CD14-positive monocyte (primary cell): ENCODE measurements around the gene ADAMTS8. TPM values are rescaled to one million over a fixed set of nuclear protein-coding genes. Genes with fewer than 3 reads are reported as not detected.
A peak's percentile ranks its signal among the peaks of the same experiment; 100 is the strongest.

Source experiments
- DNase-seq, 3 donors: peaks; one replicate each; pipeline ENCODE4 v3.0.0-alpha.2; 2011 to 2022
- H2AFZ ChIP-seq: 2 replicates; pipeline ENCODE4 v1.6.0; 2012; ENCODE audit warnings: mild to moderate bottlenecking, low read depth, low read length, inconsistent platforms; ENCODE audit not compliant: insufficient read depth, poor library complexity, severe bottlenecking
- H3K27ac ChIP-seq, 2 donors: 1 replicate in 1 of 2; 2 replicates in 1 of 2; pipeline ENCODE4 v1.5.1; 2012 to 2013; ENCODE audit warnings: low read length in 2 of 2, control low read depth in 1 of 2, inconsistent platforms in 1 of 2, low read depth in 1 of 2, mild to moderate bottlenecking in 1 of 2
- H3K27me3 ChIP-seq, 2 donors: one replicate each; pipeline versions ENCODE4 v1.6.0 to v1.6.1; 2011 to 2013; ENCODE audit warnings: low read length in 2 of 2; ENCODE audit not compliant: control insufficient read depth in 2 of 2, insufficient read depth in 2 of 2
- H3K36me3 ChIP-seq, 2 donors: replicated peaks in 1 of 2; 1 replicate in 1 of 2; 2 replicates in 1 of 2; pipeline versions ENCODE4 v1.5.1 to v1.6.1; 2012 to 2013; ENCODE audit warnings: low read length in 2 of 2, control low read depth in 1 of 2, inconsistent platforms in 1 of 2, mild to moderate bottlenecking in 1 of 2; ENCODE audit not compliant: insufficient read depth in 2 of 2, control insufficient read depth in 1 of 2
- H3K4me1 ChIP-seq, 2 donors: 1 replicate in 1 of 2; 2 replicates in 1 of 2; pipeline versions ENCODE4 v1.5.1 to v1.6.1; 2012 to 2013; ENCODE audit warnings: low read length in 2 of 2, control low read depth in 1 of 2, inconsistent platforms in 1 of 2, mild to moderate bottlenecking in 1 of 2, moderate library complexity in 1 of 2; ENCODE audit not compliant: insufficient read depth in 2 of 2, control insufficient read depth in 1 of 2
- H3K4me2 ChIP-seq: replicated peaks from 2 replicates; pipeline ENCODE3; 2012; ENCODE audit warnings: low read length, moderate library complexity, mild to moderate bottlenecking; ENCODE audit not compliant: poor library complexity, severe bottlenecking; ENCODE audit errors: extremely low read depth
- H3K4me3 ChIP-seq, 3 experiments: fragments of 200-600 bp in 1 of 3; sonication (generic) in 1 of 3; replicated peaks in 1 of 3; 1 replicate in 2 of 3; 2 replicates in 1 of 3; pipeline ENCODE4 v1.5.1; 2011 to 2013; ENCODE audit warnings: low read length in 3 of 3, mild to moderate bottlenecking in 3 of 3, control low read depth in 2 of 3, low read depth in 2 of 3, inconsistent platforms in 1 of 3, moderate library complexity in 1 of 3
- H3K79me2 ChIP-seq: 2 replicates; pipeline ENCODE4 v1.6.0; 2012; ENCODE audit warnings: mild to moderate bottlenecking, control low read depth, inconsistent platforms, low read length, moderate library complexity; ENCODE audit not compliant: insufficient read depth
- H3K9ac ChIP-seq: 2 replicates; pipeline ENCODE4 v1.6.0; 2017; ENCODE audit warnings: low read length, mild to moderate bottlenecking; ENCODE audit not compliant: insufficient read depth, poor library complexity, severe bottlenecking
- H3K9me3 ChIP-seq, 2 donors: replicated peaks in 1 of 2; 1 replicate in 1 of 2; 2 replicates in 1 of 2; pipeline versions ENCODE4 v1.5.1 to v1.6.1; 2012 to 2013; ENCODE audit warnings: low read length in 2 of 2, control low read depth in 1 of 2; ENCODE audit not compliant: control insufficient read depth in 1 of 2, insufficient read depth in 1 of 2
- H4K20me1 ChIP-seq: 2 replicates; pipeline ENCODE4 v1.6.0; 2012; ENCODE audit warnings: mild to moderate bottlenecking, low read length, control low read depth, moderate library complexity; ENCODE audit not compliant: insufficient read depth
- H3K27ac Mint-ChIP-seq, 7 donors: one replicate each; pipeline ENCODE4 v1.8.0; 2020; ENCODE audit warnings: mild to moderate bottlenecking in 7 of 7, mixed read lengths in 7 of 7, moderate library complexity in 6 of 7, inconsistent platforms in 2 of 7
- H3K27me3 Mint-ChIP-seq, 3 donors: one replicate each; pipeline ENCODE4 v1.8.0; 2021 to 2022; ENCODE audit warnings: low read depth in 3 of 3, mild to moderate bottlenecking in 3 of 3, mixed read lengths in 3 of 3, moderate library complexity in 3 of 3, inconsistent platforms in 1 of 3
- H3K36me3 Mint-ChIP-seq, 2 donors: one replicate each; pipeline ENCODE4 v1.8.0; 2020; ENCODE audit warnings: mixed read lengths in 2 of 2, inconsistent platforms in 1 of 2, mild to moderate bottlenecking in 1 of 2
- H3K4me1 Mint-ChIP-seq: one replicate; pipeline ENCODE4 v1.8.0; 2020; ENCODE audit warnings: mild to moderate bottlenecking, mixed read lengths
- H3K4me3 Mint-ChIP-seq, 2 donors: one replicate each; pipeline ENCODE4 v1.8.0; 2020; ENCODE audit warnings: mild to moderate bottlenecking in 2 of 2, mixed read lengths in 2 of 2, moderate library complexity in 1 of 2
- H3K9me3 Mint-ChIP-seq, 7 donors: one replicate each; pipeline ENCODE4 v1.8.0; 2020 to 2022; ENCODE audit warnings: mixed read lengths in 7 of 7, mild to moderate bottlenecking in 6 of 7, moderate library complexity in 6 of 7, inconsistent platforms in 2 of 7
- WGBS: methylation state at CpG from one replicate; pipeline ENCODE4 v1.1.5; 2013; ENCODE audit warnings: missing lambda C conversion rate; ENCODE audit not compliant: insufficient coverage; 5-methylcytosine and 5-hydroxymethylcytosine counted together
- intact Hi-C, 2 donors: fragments of 100-400 bp; cut with micrococcal nuclease; formaldehyde crosslinking; loops; one replicate each; pipeline versions ENCODE4 v1.15.0 to v1.15.1; 2023
- polyA plus RNA-seq, 3 donors: library from polyadenylated mRNA; depleted of rRNA in 1 of 3; unstranded in 2 of 3; stranded (reverse) in 1 of 3; fragments of 300-500 nt in 2 of 3; fragments of >200 nt in 1 of 3; fragmentation: Illumina TruSeq in 2 of 3; gene quantifications; 1 replicate in 2 of 3; 2 replicates in 1 of 3; pipeline ENCODE4 v1.2.3, GENCODE V29; 2012 to 2021
- TF ChIP-seq, protein P1 (sequence below): fragments of 200-600 bp; IDR thresholded peaks from one replicate; pipeline ENCODE4 v1.8.0; 2022; ENCODE audit warnings: antibody characterized with exemption, mild to moderate bottlenecking

The ADAMTS8 gene
- polyA plus RNA-seq, 3 donors = not detected

DNA sequence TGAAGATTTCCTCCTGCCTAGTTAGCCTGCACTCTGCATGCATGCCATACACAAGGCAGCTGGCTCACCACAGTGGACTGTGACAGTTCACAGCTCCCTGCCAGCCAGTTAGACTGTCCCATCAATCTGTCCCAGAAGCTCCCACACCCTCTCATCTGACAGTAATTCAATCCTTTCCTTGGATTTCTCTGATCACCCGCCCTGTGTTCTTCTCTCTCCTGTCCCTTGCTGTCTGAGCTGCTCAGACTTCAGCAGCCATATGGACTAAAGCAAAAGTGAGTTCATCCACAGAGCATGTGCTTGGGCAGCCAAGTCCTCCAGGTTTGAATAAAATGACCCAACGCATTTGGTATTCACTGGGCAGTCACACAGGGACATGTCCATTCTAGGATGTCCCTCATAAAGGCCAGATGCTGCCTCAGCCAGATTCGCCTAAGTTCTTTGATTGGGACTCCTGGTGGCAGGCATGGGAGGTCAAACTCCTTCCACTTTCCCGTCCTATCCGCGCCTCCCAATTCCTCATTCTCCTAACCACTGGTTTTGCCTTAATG lies 59.2 kb downstream of the ADAMTS8 start:
- no peak overlapping the region for H3K9ac ChIP-seq
- no peak overlapping the region for H3K4me2 ChIP-seq
- WGBS = 91% methylated on average over 6 of the region's 6 CpGs
- H3K4me3 ChIP-seq = no peak overlapping the region
- no peaks in the 10 kb centered on the region for H3K79me2 ChIP-seq
- TF ChIP-seq, protein P1, sequence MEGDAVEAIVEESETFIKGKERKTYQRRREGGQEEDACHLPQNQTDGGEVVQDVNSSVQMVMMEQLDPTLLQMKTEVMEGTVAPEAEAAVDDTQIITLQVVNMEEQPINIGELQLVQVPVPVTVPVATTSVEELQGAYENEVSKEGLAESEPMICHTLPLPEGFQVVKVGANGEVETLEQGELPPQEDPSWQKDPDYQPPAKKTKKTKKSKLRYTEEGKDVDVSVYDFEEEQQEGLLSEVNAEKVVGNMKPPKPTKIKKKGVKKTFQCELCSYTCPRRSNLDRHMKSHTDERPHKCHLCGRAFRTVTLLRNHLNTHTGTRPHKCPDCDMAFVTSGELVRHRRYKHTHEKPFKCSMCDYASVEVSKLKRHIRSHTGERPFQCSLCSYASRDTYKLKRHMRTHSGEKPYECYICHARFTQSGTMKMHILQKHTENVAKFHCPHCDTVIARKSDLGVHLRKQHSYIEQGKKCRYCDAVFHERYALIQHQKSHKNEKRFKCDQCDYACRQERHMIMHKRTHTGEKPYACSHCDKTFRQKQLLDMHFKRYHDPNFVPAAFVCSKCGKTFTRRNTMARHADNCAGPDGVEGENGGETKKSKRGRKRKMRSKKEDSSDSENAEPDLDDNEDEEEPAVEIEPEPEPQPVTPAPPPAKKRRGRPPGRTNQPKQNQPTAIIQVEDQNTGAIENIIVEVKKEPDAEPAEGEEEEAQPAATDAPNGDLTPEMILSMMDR = no peak
- intact Hi-C loops = no loop called here
- no peaks in the 10 kb centered on the region for H3K36me3 Mint-ChIP-seq
- no peaks in the 10 kb centered on the region for H4K20me1 ChIP-seq
- H3K27ac ChIP-seq = no peak overlapping the region
- no peaks in the 10 kb centered on the region for H3K9me3 ChIP-seq
- peaks cover 0 to 12% (median 4%) of the 10 kb centered on the region in 3 donors for H3K27me3 Mint-ChIP-seq
- H3K36me3 ChIP-seq = no peaks in the 10 kb centered on the region
- H3K27me3 ChIP-seq = no peaks in the 10 kb centered on the region
- no peaks in the 10 kb centered on the region for H3K4me1 ChIP-seq
- H3K4me1 Mint-ChIP-seq = no peaks in the 10 kb centered on the region
- no peak overlapping the region for H2AFZ ChIP-seq
- H3K4me3 Mint-ChIP-seq = peak overlapping the region in 1 of 2 donors; percentile 17
- DNase-seq = no peak
- H3K9me3 Mint-ChIP-seq = no peaks in the 10 kb centered on the region
- H3K27ac Mint-ChIP-seq = peak overlapping the region in 2 of 7 donors; percentile 10 to 28

DNA sequence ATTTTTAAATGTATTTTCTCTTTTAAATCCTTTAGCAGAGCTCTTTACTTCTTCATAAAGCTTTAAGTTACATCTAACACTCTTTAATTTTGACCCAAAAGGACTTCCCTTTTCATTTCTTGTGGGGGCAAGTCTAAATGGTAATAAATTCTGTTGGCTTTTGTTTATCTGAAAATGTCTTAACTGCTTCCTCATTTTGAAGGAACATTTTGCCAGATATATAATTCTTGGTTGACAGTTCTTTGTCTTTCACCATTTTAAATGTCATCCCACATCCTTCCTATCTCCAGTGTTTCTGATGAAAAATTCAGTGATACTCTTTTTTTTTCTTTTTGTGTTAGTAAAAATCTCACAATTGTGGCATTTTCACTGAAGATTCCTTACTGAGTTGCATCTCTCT lies 69.0 kb downstream of the ADAMTS8 start:
- H3K27me3 Mint-ChIP-seq = peaks cover 0 to 3% (median 2%) of the 10 kb centered on the region in 3 donors
- no peak overlapping the region for H3K4me2 ChIP-seq
- no peak overlapping the region for H3K27ac ChIP-seq
- H3K36me3 Mint-ChIP-seq = no peaks in the 10 kb centered on the region
- no peak overlapping the region for H2AFZ ChIP-seq
- no peak for DNase-seq
- no peaks in the 10 kb centered on the region for H3K36me3 ChIP-seq
- peaks cover 25 to 72% (median 49%) of the 10 kb centered on the region in 7 donors for H3K9me3 Mint-ChIP-seq
- no peak overlapping the region for H3K4me3 ChIP-seq
- no peaks in the 10 kb centered on the region for H3K79me2 ChIP-seq
- no peak overlapping the region for H3K4me3 Mint-ChIP-seq
- H3K9ac ChIP-seq = no peak overlapping the region
- no peaks in the 10 kb centered on the region for H3K27me3 ChIP-seq
- TF ChIP-seq, protein P1 = no peak
- H4K20me1 ChIP-seq = no peaks in the 10 kb centered on the region
- no peaks in the 10 kb centered on the region for H3K4me1 Mint-ChIP-seq
- no peaks in the 10 kb centered on the region for H3K4me1 ChIP-seq
- H3K9me3 ChIP-seq = peaks cover 20 to 33% of the 10 kb centered on the region in 2 donors
- no peak overlapping the region for H3K27ac Mint-ChIP-seq
- intact Hi-C loops = no loop called here
